ENCODE data around the gene G3BP2. TPM values are rescaled to one million over a fixed set of nuclear protein-coding genes. Genes with fewer than 3 reads are reported as not detected.

G3BP2 gene
- total and polyA plus RNA-seq, 10 of the 15 experiments (the other 5 are each of a cell fraction or from before 2014, with no cell fraction given) = 22.2 to 176 (median 102) TPM

DNA sequence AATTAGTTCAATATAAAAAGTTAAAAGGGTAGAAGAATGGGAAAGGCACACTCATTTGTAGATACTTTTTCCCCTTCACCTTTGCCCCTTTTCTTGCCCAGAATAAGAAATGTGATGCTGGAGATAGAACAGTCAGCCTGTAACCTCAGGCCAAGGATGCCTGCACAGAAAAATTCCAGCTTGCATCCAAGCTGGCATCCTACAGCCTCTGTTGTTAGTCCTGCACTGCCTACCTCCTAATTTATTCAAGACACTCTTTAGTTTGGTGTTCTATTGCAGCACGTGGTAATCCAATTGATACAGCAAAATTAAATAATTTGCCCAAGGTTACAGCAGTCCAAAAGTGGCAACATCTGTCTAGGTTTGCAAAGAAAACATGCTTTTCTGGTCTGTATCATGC is 41.5 kb upstream of the G3BP2 start:
- Histone ChIP-seq H3K4me3 (no peak overlapping the region), H3K36me3 (ENCODE audit: control insufficient read depth in 2 of 2, insufficient read depth in 2 of 2, low read length in 1 of 2) (no peaks in the 10 kb centered on the region), H3K4me2 (ENCODE audit: control insufficient read depth, insufficient read depth) (peak overlapping the region; percentile 47), H3K9me3 (replicated peaks; ENCODE audit: control insufficient read depth, insufficient read depth, low read length) (no peaks in the 10 kb centered on the region), H3K4me1 (ENCODE audit: control insufficient read depth, insufficient read depth, low read length) (no peaks in the 10 kb centered on the region), H3K27ac (ENCODE audit: control insufficient read depth, insufficient read depth) (no peak overlapping the region), H3K27me3 (replicated peaks in 1 of 2; ENCODE audit: control insufficient read depth in 2 of 2, insufficient read depth in 2 of 2, low read length in 1 of 2) (no peaks in the 10 kb centered on the region), H2AFZ (ENCODE audit: control insufficient read depth, low read depth, low read length) (no peak overlapping the region), H3K79me2 (ENCODE audit: control insufficient read depth, insufficient read depth, low read length) (no peaks in the 10 kb centered on the region), H4K20me1 (ENCODE audit: control insufficient read depth, insufficient read depth) (no peaks in the 10 kb centered on the region), H3K9ac (ENCODE audit: control insufficient read depth, insufficient read depth, low read length) (no peak overlapping the region)
- RAD21 ChIA-PET (ENCODE audit: unreplicated experiment) = interaction anchor here (1.4 kb wide), 1 partner anchor 9 kb away, joined by 5 read pairs; the partner anchor contains the start of gene USO1
- 27% methylated on average over 1 of the region's 1 CpG for WGBS (ENCODE audit: insufficient coverage, insufficient replicate concordance, low lambda C conversion rate, missing lambda C conversion rate)
- POLR2A ChIA-PET = interaction anchor here (1.2 kb wide), 1 partner anchor 10 kb away, joined by 7 read pairs; the partner anchor contains the start of gene USO1
- in situ Hi-C loops (cut with MboI) (no loop called here), intact Hi-C loops (cut with micrococcal nuclease; ENCODE audit: unreplicated experiment) (no loop called here)
- no peak for DNase-seq (ENCODE audit: low read depth, low spot score)
- TF ChIP-seq STAT1 (conservative IDR thresholded peaks at IDR 0.05) = no peak
- no peak for TF ChIP-seq TAF1 (IDR thresholded peaks at IDR 0.05; ENCODE audit: borderline replicate concordance, low read depth, low read length)
- TF ChIP-seq, protein P1, sequence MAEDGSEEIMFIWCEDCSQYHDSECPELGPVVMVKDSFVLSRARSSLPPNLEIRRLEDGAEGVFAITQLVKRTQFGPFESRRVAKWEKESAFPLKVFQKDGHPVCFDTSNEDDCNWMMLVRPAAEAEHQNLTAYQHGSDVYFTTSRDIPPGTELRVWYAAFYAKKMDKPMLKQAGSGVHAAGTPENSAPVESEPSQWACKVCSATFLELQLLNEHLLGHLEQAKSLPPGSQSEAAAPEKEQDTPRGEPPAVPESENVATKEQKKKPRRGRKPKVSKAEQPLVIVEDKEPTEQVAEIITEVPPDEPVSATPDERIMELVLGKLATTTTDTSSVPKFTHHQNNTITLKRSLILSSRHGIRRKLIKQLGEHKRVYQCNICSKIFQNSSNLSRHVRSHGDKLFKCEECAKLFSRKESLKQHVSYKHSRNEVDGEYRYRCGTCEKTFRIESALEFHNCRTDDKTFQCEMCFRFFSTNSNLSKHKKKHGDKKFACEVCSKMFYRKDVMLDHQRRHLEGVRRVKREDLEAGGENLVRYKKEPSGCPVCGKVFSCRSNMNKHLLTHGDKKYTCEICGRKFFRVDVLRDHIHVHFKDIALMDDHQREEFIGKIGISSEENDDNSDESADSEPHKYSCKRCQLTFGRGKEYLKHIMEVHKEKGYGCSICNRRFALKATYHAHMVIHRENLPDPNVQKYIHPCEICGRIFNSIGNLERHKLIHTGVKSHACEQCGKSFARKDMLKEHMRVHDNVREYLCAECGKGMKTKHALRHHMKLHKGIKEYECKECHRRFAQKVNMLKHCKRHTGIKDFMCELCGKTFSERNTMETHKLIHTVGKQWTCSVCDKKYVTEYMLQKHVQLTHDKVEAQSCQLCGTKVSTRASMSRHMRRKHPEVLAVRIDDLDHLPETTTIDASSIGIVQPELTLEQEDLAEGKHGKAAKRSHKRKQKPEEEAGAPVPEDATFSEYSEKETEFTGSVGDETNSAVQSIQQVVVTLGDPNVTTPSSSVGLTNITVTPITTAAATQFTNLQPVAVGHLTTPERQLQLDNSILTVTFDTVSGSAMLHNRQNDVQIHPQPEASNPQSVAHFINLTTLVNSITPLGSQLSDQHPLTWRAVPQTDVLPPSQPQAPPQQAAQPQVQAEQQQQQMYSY (CRISPR knock-in tag; IDR thresholded peaks at IDR 0.05) = no peak
- no peak for TF ChIP-seq POU2F2 (IDR thresholded peaks at IDR 0.05; ENCODE audit: borderline replicate concordance, low read depth, low read length)
- TF ChIP-seq HDAC2 (IDR thresholded peaks at IDR 0.05) = no peak
- no peak for TF ChIP-seq FOS (IDR thresholded peaks at IDR 0.05; ENCODE audit: borderline replicate concordance, extremely low read depth, insufficient read length)
- TF ChIP-seq YY1 (IDR thresholded peaks at IDR 0.05; ENCODE audit: low read depth, low read length) = no peak
- no peak for TF ChIP-seq NFYA (IDR thresholded peaks at IDR 0.05; ENCODE audit: borderline replicate concordance, low read depth, low read length)
- TF ChIP-seq, protein P2, sequence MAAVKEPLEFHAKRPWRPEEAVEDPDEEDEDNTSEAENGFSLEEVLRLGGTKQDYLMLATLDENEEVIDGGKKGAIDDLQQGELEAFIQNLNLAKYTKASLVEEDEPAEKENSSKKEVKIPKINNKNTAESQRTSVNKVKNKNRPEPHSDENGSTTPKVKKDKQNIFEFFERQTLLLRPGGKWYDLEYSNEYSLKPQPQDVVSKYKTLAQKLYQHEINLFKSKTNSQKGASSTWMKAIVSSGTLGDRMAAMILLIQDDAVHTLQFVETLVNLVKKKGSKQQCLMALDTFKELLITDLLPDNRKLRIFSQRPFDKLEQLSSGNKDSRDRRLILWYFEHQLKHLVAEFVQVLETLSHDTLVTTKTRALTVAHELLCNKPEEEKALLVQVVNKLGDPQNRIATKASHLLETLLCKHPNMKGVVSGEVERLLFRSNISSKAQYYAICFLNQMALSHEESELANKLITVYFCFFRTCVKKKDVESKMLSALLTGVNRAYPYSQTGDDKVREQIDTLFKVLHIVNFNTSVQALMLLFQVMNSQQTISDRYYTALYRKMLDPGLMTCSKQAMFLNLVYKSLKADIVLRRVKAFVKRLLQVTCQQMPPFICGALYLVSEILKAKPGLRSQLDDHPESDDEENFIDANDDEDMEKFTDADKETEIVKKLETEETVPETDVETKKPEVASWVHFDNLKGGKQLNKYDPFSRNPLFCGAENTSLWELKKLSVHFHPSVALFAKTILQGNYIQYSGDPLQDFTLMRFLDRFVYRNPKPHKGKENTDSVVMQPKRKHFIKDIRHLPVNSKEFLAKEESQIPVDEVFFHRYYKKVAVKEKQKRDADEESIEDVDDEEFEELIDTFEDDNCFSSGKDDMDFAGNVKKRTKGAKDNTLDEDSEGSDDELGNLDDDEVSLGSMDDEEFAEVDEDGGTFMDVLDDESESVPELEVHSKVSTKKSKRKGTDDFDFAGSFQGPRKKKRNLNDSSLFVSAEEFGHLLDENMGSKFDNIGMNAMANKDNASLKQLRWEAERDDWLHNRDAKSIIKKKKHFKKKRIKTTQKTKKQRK (IDR thresholded peaks at IDR 0.05; ENCODE audit: low read depth, low read length) = no peak
- no peak for TF ChIP-seq CHD1 (IDR thresholded peaks at IDR 0.05; ENCODE audit: low read depth, low read length)
- CTCF ChIA-PET = interaction anchor here (1.1 to 1.2 kb wide), 2 partner anchors 9 to 41 kb away, joined by 3 to 8 read pairs; partner anchors contain the start of gene USO1
- SMC1A ChIA-PET (ENCODE audit: uncharacterized antibody, unreplicated experiment) = interaction anchor here (0.8 to 1.5 kb wide), 5 partner anchors 9 to 59 kb away, joined by 3 to 5 read pairs (median 4); partner anchors contain the start of gene USO1
- no peak for ATAC-seq
- no peak for FAIRE-seq
- BruUV-seq (replicated peaks) = no TSS peak
